DOHH2 (cell line): ENCODE data around the gene PNPLA7.

Experiments used
- EZH2phosphoT487 ChIP-seq: fragments of 200-600 bp; sonication (generic); IDR thresholded peaks from 2 replicates; pipeline ENCODE4 v1.6.1; 2017; ENCODE audit warnings: borderline replicate concordance, mild to moderate bottlenecking, antibody characterized with exemption, low read length, moderate library complexity, mixed read lengths
- TF ChIP-seq, protein P1 (sequence below): fragments of 200-600 bp; sonication (generic); IDR thresholded peaks from one replicate; pipeline ENCODE4 v1.5.1; 2014; ENCODE audit warnings: antibody characterized with exemption, mild to moderate bottlenecking, low read depth, low read length; ENCODE audit not compliant: poor library complexity, severe bottlenecking

DNA sequence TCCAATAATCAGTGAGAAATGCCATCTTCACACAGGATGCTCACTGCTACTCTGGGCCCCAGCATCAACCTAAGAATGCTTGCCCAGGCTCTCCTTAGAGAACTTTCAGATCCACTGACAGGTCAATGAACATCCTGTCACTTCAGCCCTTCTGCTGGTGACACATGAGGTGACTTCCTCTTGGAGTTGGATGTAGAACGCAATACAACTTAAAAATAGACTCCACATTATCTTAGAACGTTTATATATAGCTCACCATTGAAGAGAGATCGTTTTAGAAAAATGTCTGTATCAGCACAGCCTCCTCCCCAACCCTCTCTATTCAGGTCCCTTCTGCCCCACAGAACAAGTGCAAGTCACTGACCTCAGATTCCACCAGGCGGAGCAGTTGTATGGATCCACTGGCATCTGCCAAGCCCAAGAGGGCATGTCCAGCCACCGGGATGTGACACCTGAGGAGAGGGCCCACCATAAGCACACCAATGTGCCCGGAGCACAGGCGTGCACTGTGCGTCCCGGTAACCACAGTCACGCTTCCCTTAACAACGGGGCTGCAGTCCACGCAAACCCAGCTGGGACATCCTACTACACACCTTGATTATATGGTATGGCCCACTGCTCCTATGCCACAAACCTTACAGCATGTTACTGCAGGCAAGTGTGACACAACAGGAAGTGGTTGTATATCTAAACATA is 25.7 kb upstream of the PNPLA7 start:
- TF ChIP-seq, protein P1, sequence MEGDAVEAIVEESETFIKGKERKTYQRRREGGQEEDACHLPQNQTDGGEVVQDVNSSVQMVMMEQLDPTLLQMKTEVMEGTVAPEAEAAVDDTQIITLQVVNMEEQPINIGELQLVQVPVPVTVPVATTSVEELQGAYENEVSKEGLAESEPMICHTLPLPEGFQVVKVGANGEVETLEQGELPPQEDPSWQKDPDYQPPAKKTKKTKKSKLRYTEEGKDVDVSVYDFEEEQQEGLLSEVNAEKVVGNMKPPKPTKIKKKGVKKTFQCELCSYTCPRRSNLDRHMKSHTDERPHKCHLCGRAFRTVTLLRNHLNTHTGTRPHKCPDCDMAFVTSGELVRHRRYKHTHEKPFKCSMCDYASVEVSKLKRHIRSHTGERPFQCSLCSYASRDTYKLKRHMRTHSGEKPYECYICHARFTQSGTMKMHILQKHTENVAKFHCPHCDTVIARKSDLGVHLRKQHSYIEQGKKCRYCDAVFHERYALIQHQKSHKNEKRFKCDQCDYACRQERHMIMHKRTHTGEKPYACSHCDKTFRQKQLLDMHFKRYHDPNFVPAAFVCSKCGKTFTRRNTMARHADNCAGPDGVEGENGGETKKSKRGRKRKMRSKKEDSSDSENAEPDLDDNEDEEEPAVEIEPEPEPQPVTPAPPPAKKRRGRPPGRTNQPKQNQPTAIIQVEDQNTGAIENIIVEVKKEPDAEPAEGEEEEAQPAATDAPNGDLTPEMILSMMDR: peak; percentile 57
- TF ChIP-seq EZH2phosphoT487: no peak
